Gastroesophageal sphincter (tissue), 4 donors: Measurements from ENCODE around the gene CIZ1. TPM values are rescaled to one million over a fixed set of nuclear protein-coding genes. Genes with fewer than 3 reads are reported as not detected.
A peak's percentile ranks its signal among the peaks of the same experiment; 100 is the strongest.
"Not testable (repeated sequence)": the region's sequence is repeated elsewhere in the genome, so short reads cannot be mapped to it uniquely, and the experiment has no call there.

Experiments
- ATAC-seq: fragments of 150-250 bp; one replicate; pipeline ENCODE4 v1.9.1; 2016; ENCODE audit warnings: mild to moderate bottlenecking, moderate library complexity
- H3K27ac ChIP-seq, 4 donors: fragments of 200-600 bp; sonication (generic) in 3 of 4; 1 replicate in 3 of 4; 2 replicates in 1 of 4; pipeline ENCODE4 v1.5.1; 2016 to 2019
- H3K27me3 ChIP-seq: fragments of 200-600 bp; sonication (generic); one replicate; pipeline ENCODE4 v1.5.1; 2019
- H3K36me3 ChIP-seq, 2 donors: fragments of 200-600 bp; sonication (generic); one replicate each; pipeline ENCODE4 v1.5.1; 2019; ENCODE audit warnings: control low read depth in 1 of 2
- H3K4me1 ChIP-seq, 3 donors: fragments of 200-600 bp; sonication (generic); 1 replicate in 2 of 3; 2 replicates in 1 of 3; pipeline ENCODE4 v1.5.1; 2016 to 2019; ENCODE audit warnings: control low read depth in 2 of 3
- H3K4me3 ChIP-seq, 2 donors: fragments of 200-600 bp; sonication (generic); one replicate each; pipeline ENCODE4 v1.5.1; 2019; ENCODE audit warnings: mild to moderate bottlenecking in 1 of 2, moderate library complexity in 1 of 2
- H3K9me3 ChIP-seq, 3 donors: fragments of 200-600 bp; sonication (generic); one replicate each; pipeline ENCODE4 v1.5.1; 2017 to 2019; ENCODE audit warnings: control low read depth in 2 of 3
- EP300 ChIP-seq: sonication (generic); formaldehyde crosslinking; IDR thresholded peaks from one replicate; pipeline ENCODE4 v1.6.1; 2017; ENCODE audit warnings: antibody characterized with exemption, mild to moderate bottlenecking
- POLR2A ChIP-seq, 2 donors: fragments of 450-650 bp; IDR thresholded peaks; one replicate each; pipeline ENCODE4 v1.6.1; 2017; ENCODE audit warnings: antibody characterized with exemption in 2 of 2, mild to moderate bottlenecking in 2 of 2, moderate library complexity in 1 of 2
- POLR2AphosphoS5 ChIP-seq: sonication (generic); formaldehyde crosslinking; IDR thresholded peaks from one replicate; pipeline ENCODE4 v1.6.1; 2017; ENCODE audit warnings: antibody characterized with exemption
- WGBS, 2 donors: methylation state at CpG; one replicate each; pipeline ENCODE4 v1.1.5; 2018; ENCODE audit warnings: low coverage in 1 of 2; 5-methylcytosine and 5-hydroxymethylcytosine counted together
- total RNA-seq, 4 donors: library from RNA; depleted of rRNA; stranded (reverse); fragments of >200 nt; gene quantifications; one replicate each; pipeline ENCODE4 v1.1.0, GENCODE V29; 2016
- TF ChIP-seq, protein P1 (sequence below), 4 experiments: fragments of 200-600 bp in 2 of 4; fragments of 450-650 bp in 2 of 4; sonication (generic) in 1 of 4; IDR thresholded peaks; one replicate each; pipeline ENCODE4 v1.5.1; 2017 to 2019; ENCODE audit warnings: antibody characterized with exemption in 4 of 4, mild to moderate bottlenecking in 2 of 4, moderate library complexity in 2 of 4

CIZ1 gene
- total RNA-seq, 4 donors from 2014 or later: 41.7 to 83.9 (median 58.1) TPM

DNA sequence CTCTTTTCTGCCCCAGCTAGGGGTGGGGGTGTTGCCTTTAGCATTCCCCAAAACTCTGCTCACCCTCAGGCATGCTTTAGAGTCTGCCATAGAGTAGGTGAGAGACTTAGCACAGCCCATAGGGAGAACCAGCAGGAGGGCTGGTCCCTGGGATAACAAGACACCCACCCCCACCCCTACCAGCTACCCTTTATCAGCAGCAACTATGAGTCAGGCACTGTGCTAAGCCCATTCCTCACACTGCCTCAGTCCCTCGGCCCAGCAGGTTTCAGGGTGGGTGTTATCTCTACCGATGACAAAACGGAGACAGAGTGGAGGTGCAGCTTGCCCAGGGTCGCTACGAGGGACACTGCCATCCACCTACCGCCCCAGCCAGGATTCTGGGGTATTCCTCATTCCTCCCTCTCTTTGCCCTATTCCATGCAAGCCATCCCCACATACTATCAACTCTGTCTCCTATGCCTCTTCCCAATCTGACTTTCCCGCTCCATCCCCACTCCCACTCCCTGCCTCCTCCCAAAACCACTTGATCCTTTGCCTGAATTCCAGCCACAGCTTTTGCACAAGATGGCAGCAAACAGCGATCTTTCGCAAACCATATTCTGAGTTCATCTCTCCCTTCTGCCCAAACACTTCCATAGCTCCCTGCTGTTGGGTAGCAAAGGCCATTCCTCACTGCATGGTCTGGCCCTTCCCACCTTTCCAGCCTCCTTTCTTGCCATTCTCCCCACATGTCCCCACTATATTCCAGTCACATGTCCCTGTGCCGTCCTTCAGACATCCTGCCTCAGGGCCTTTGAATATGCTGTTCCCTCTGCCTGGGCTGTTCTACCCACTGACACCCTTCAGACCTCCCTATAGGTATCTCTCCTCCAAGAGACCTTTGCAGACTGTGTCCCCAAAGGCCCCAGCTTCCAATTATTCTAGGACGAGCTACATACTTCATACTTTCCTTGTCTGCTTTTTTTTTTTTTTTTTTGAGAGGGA, 5.1 kb downstream of the CIZ1 start:
- Histone ChIP-seq H3K9me3 (no peaks in the 10 kb centered on the region), H3K4me1 (peaks cover 0 to 13% (median 6%) of the 10 kb centered on the region in 3 donors), H3K27me3 (no peaks in the 10 kb centered on the region), H3K4me3 (no peak overlapping the region), H3K27ac (no peak overlapping the region), H3K36me3 (peaks cover 0 to 78% of the 10 kb centered on the region in 2 donors)
- 86 to 100% methylated on average over 4 to 11 of the region's 11 CpGs for WGBS, 2 donors
- TF ChIP-seq EP300: no peak
- TF ChIP-seq POLR2AphosphoS5: no peak
- no peak for TF ChIP-seq POLR2A (IDR thresholded peaks at IDR 0.05)
- TF ChIP-seq, protein P1, sequence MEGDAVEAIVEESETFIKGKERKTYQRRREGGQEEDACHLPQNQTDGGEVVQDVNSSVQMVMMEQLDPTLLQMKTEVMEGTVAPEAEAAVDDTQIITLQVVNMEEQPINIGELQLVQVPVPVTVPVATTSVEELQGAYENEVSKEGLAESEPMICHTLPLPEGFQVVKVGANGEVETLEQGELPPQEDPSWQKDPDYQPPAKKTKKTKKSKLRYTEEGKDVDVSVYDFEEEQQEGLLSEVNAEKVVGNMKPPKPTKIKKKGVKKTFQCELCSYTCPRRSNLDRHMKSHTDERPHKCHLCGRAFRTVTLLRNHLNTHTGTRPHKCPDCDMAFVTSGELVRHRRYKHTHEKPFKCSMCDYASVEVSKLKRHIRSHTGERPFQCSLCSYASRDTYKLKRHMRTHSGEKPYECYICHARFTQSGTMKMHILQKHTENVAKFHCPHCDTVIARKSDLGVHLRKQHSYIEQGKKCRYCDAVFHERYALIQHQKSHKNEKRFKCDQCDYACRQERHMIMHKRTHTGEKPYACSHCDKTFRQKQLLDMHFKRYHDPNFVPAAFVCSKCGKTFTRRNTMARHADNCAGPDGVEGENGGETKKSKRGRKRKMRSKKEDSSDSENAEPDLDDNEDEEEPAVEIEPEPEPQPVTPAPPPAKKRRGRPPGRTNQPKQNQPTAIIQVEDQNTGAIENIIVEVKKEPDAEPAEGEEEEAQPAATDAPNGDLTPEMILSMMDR (IDR thresholded peaks at IDR 0.05): no peak
- ATAC-seq: no peak

- no peak for TF ChIP-seq POLR2AphosphoS5
- TF ChIP-seq, protein P1 (IDR thresholded peaks at IDR 0.05): no peak
- TF ChIP-seq EP300: no peak
- TF ChIP-seq POLR2A (IDR thresholded peaks at IDR 0.05): no peak
- Histone ChIP-seq H3K27ac (no peak overlapping the region), H3K4me1 (no peaks in the 10 kb centered on the region), H3K4me3 (no peak overlapping the region), H3K36me3 (peaks cover 0 to 86% of the 10 kb centered on the region in 2 donors), H3K27me3 (no peaks in the 10 kb centered on the region), H3K9me3 (no peaks in the 10 kb centered on the region)
- ATAC-seq: no peak
- 90 to 100% methylated on average over 1 to 5 of the region's 12 CpGs for WGBS, 2 donors
Observed at GRCh38 chr9:128182893-128183588, 8.3 kb downstream of the CIZ1 start.

DNA sequence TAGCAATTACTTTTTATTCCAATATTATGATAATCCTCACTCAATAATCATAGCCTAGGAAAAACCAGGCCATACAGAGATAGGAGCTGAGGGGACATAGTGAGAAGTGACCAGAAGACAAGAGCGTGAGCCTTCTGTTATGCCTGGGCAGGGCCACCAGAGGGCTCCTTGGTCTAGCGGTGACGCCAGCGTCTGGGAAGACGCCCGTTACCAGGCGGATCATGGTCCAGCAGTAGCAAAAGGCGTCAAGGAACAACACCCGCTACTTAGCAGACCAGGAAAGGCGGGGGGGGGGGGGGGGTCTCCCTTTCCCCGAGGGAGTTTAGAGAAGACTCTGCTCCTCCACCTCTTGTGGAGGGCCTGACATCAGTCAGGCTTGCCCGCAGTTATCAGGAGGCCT, 9.9 kb downstream of the CIZ1 start:
- peaks cover 0 to 89% of the 10 kb centered on the region in 2 donors for H3K36me3 ChIP-seq
- not testable (repeated sequence) for ATAC-seq, H3K4me3 ChIP-seq, H3K4me1 ChIP-seq, H3K27ac ChIP-seq, H3K9me3 ChIP-seq, H3K27me3 ChIP-seq
- WGBS, 2 donors: 14 to 33% methylated on average over 2 of the region's 12 CpGs
- TF ChIP-seq, protein P1 (IDR thresholded peaks at IDR 0.05): peak in 3 of 4 experiments; percentile 54 to 73 (median 56)

- Histone ChIP-seq H3K27ac (no peak overlapping the region), H3K27me3 (no peaks in the 10 kb centered on the region), H3K4me3 (no peak overlapping the region), H3K36me3 (peaks cover 0 to 89% of the 10 kb centered on the region in 2 donors), H3K9me3 (no peaks in the 10 kb centered on the region), H3K4me1 (no peaks in the 10 kb centered on the region)
- TF ChIP-seq EP300 (no peak), POLR2AphosphoS5 (no peak), POLR2A (IDR thresholded peaks at IDR 0.05) (no peak)
- TF ChIP-seq, protein P1 (IDR thresholded peaks at IDR 0.05): no peak
- no peak for ATAC-seq
- 100% methylated on average over 3 of the region's 8 CpGs; no CpG with 5 or more reads in 1 of the 2 donors for WGBS, 2 donors
Observed at GRCh38 chr9:128180447-128180846, 10.9 kb downstream of the CIZ1 start.
